ENCODE data around the gene GPR62. TPM values are rescaled to one million over a fixed set of nuclear protein-coding genes. Genes with fewer than 3 reads are reported as not detected.

GPR62 gene
- total RNA-seq, 1 donor from 2014 or later, result 0.41 TPM

DNA sequence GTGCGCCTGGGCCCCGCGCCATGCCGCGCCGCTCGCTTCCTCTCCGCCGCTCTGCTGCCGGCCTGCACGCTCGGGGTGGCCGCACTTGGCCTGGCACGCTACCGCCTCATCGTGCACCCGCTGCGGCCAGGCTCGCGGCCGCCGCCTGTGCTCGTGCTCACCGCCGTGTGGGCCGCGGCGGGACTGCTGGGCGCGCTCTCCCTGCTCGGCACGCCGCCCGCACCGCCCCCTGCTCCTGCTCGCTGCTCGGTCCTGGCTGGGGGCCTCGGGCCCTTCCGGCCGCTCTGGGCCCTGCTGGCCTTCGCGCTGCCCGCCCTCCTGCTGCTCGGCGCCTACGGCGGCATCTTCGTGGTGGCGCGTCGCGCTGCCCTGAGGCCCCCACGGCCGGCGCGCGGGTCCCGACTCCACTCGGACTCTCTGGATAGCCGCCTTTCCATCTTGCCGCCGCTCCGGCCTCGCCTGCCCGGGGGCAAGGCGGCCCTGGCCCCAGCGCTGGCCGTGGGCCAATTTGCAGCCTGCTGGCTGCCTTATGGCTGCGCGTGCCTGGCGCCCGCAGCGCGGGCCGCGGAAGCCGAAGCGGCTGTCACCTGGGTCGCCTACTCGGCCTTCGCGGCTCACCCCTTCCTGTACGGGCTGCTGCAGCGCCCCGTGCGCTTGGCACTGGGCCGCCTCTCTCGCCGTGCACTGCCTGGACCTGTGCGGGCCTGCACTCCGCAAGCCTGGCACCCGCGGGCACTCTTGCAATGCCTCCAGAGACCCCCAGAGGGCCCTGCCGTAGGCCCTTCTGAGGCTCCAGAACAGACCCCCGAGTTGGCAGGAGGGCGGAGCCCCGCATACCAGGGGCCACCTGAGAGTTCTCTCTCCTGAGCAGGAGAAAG, 951 bp downstream of the GPR62 start:
- peak; percentile 73 for DNase-seq

DNA sequence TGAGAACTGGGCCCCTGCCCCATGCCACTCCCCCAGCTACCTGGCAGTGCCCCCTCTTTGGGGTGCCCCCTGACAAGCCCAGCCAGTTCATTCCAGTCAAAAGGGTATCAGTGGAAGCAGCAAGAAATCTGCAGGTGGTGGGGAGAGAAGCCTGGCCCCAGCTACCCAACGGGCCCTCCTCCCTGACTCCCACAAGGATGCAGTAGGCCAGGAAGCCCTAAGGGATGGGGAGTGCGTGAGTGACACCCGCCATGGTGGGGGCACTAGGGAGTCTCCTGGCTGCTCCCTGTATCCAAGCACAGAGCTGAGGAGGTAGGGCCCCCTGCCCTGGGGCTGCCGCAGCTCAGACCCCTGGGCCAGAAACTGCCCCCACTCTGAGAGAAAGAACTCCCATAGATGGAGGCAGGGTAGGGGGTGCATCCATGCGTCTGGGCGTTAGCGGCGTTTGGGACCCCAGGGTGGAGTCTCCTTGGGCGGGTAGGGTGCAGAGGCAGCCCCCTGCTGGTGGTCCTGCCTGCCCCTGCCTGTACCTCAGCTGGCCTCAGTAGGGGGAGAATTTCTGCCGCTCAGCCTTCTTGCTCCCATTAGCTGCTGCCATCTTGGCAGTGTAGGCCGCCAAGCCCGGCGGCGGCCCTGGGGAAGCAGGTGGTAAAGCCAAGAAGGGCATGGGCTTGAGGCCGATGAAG, 2.5 kb downstream of the GPR62 start:
- no peak for DNase-seq

DNA sequence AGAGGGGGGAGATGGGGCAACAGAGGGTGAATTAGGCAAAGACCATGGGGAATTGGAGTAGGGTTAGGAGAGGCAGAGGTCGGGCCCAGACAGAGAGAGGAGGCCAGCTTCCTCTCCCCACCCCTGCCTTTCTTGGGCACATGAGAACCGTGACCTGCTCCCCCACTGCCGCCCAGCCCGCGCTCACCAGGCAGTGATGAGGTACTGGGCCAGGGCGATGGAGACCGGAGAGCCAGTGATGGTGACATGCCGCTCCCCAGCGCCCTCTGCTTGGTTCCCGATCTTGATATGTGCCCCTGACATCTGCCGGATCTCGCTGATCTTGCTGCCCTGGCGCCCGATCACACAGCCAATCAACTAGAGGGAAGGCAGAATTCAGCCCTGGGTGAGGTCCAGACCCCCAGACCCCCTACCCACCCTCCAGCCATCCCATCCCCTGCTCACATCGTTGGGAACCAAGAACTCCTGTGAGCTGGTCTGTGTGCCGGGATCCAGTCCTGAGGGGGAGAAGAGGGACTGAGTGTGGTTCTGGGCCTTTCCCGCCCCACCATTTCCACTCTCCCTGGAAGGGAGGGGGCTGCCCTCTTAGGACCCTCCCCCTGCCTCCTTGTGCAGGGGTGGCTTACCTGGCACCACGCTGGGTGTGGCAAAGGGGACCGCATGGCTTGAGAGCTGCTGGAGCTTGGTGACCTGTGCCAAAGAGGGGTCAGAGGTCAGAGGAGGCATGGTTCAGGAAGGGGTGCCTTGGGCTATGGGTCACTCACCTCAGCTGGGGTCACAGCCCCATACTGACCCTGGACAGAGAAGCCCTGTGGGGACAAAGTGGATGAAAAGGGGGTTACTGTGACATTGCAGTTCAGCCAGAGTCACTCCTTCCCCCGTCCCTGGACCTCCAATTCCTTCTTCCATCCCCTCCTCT, 3.7 kb downstream of the GPR62 start:
- DNase-seq, result no peak

GRCh38 chr3:51959651-51960050, 4.5 kb downstream of the GPR62 start:
- DNase-seq, result no peak

DNA sequence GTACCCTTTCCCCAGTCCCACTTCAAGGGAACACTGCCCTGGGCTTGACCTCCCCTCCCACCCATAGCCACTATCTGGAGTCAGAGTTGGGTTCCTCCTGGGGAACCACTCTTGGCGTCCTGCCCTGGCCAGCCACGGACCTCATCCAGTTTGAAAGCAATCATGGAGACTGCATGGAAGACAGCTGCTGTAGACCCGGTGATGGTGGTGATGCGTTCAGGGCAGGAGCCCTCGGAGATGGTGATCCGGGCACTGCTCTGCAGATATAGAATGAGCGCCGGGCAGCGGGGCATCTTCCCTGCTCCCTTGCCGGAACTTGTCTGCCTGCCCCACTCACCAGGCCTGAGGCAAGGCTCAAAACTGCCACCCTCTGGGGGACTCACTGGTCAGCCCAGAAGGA, 5.2 kb downstream of the GPR62 start:
- no peak for DNase-seq

GRCh38 chr3:51961011-51961410, 5.8 kb downstream of the GPR62 start:
- no peak for DNase-seq

DNA sequence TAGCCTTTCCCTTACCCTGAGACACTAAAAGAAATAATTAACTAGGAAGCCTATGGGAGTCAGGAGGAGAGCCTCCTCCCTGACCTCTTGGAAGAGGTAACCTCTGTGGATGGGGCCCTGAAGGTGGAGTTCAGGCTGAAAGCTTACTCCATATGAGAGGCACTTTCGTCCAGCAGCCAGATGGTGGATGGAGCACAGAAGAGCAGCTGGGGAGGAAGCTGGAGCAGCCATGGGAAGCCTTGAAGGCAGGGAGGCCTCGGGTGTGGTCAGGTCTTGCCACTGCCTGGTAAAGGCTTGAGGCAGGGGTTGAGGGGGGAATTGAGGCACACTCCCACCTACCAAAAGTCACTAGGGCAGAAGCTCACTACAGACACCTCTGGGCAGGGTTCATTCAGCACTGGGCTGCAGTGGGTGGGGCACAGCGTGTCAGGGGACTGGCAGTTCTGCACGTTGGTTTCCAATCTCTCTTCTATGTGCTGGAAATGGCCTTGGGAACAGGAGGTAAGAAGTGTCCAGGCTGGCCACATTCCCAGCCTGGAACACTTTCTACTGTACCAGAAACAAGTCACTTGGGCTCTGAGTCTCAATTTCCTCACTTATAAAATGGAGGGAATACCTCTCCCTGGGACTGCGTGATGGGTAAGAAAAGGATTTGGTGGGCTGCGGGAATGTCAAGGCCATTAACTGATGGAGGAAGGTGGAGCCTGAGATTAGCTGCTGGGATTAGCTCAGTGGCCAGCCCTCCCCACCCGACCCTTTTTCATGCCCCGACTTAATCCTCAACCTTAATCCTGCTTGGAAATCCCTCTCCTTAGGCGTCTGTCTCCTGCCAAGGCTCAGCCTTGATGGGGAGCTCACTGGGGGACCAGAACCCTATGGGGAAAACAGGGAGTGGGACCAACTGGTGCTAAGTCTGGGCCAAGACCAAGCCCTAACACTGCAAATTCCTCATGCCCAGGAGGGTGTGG, 6.7 kb downstream of the GPR62 start:
- no peak for DNase-seq

GRCh38 chr3:51962854-51963530, 7.8 kb downstream of the GPR62 start:
- DNase-seq, result peak; percentile 78

DNA sequence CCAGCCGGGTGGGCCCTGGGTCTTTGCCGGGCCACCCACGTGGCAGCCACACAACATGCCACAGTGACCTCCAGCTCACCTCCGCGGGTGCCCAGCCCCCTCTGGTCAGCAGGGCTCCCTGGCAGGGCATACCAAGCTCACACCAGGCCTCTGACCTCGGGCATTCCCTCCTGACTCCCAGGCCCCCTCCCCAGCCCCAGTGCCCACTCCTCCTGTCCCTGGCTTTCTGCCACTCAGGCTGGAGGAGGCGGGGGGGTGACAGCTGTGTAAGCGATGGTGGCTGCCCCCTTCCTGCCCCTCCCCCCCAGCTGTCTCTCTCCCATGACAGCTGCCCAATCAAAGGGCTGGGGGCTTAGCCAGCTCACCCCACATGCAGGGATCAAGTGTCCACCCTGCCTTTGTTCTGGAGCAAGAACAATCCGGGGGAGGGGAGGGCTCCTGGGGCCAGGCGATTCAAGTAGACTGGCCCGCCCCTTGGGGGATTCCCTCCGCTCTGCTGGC, 8.8 kb downstream of the GPR62 start:
- peak; percentile 94 for DNase-seq

DNA sequence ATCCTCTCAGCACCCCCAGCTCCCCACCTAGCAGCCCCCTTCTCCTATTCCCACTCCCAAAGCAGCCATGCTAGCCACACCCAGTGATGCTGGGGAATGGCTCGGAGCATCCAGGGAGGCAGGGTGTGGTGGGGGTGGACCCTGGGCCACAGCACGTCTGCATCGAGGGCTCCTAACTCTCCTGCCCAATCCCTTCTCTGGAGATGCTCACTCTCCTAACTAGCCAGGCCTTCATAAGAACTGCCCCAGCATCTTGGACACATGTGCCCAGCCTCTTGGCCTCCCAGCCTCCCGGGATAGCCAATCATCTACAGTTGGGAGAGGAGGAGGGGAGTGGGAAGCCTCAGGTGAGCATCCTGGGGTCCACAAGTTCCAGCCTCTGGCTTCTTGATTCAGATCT, 9.3 kb downstream of the GPR62 start:
- DNase-seq, result no peak

GRCh38 chr3:51966016-51966415, 10.8 kb downstream of the GPR62 start:
- DNase-seq, result no peak

GRCh38 chr3:51966486-51966885, 11.3 kb downstream of the GPR62 start:
- DNase-seq, result no peak

GRCh38 chr3:51966922-51967383, 11.8 kb downstream of the GPR62 start:
- no peak for DNase-seq

- DNase-seq, result peak; percentile 84
Observed at GRCh38 chr3:51967384-51968169, 12.4 kb downstream of the GPR62 start, which contains the start of gene PCBP4. Gene PCBP4 (minus strand): TSS chr3:51967454. CDS start chr3:51961240, 6,214 bp downstream.

- DNase-seq, result peak; percentile 64
Observed at GRCh38 chr3:51968170-51968775, 13.1 kb downstream of the GPR62 start.

DNA sequence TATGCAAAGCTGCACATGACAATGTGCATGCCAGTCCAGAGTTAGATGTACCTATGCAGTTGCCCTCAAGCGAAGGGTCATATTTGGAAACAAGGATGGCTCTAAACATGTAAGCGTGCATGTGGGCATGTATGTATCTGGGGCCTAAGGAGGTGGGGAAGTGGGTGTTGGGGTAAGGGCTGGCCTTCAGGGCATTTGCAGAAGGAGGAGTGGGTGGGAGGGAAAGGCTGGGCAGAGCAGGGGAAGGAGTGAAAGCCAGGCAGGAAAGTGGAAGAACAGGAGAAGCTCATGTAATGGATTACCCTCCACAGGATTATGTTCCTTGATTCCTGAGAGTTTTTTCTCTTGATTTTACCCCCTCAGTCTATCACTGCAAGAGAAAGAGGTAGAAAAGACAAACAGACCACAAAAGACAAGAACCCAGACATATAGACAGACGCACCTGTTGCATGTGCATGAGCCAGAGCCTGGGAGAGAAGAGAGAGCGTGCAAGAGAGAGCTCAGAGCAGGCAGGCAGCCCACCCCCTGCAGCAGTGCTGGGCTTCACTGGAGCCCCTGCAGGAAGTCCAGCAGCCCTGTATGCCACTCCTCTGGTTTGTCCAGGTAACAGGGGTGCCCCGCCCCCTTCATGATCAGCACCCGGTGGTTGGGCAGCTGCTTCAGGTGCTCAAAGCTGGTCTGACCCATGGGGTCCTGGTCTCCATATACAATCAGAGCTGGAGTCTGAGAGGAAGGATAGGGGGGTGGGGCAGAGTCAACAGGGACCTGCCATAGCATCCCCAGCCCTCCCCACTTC, 13.9 kb downstream of the GPR62 start:
- DNase-seq, result no peak

DNA sequence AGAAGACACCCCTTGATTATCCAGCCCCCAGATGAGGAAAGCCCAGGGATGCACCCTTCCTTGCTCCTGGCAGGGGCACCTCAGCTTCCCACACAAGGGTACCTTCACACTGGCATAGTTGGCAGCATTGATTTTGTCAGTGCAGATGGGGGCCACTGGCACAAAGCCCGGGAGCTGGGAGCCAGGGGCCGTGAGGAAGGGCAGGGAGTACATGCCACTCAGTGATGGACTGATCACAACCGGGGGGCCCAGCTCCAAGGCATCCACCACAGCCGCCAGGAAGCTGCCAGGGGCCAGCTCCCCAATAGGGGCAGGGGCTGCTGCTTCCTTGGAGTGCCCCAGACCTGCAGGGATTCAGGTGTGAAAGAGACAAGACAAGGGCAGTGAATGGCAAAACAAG, 14.7 kb downstream of the GPR62 start:
- no peak for DNase-seq
